ENCODE results near the gene TMA7B.

Gene TMA7B

DNA sequence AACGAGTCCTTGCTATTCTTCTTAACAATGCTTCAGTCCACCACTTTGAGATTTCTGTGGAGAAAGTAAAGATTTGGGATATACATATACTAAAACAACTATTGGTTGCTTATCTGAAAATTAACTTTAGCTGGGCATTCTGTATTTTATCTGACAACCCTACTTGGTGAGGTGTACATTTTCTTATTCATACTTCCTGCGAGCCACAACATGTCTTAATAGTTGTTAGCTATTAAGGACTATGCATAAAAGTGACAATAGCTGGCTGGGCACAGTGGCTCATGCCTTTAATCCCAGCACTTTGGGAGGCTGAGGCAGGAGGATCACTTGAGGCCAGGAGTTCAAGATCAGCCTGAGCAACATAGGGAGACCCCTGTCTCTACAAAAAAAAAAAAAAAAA lies 28.0 kb upstream of the TMA7B start:
- no peak for DNase-seq
- in situ Hi-C loops (cut with MboI; ENCODE audit: low pct_unique_long_range_greater_than_20kb, low sequenced_read_pairs), result no loop called here

- DNase-seq, result peak; percentile 66
- in situ Hi-C loops (cut with MboI; ENCODE audit: low pct_unique_long_range_greater_than_20kb, low sequenced_read_pairs), result no loop called here
Observed at GRCh38 chr22:39932918-39933649, 27.1 kb upstream of the TMA7B start.

GRCh38 chr22:39933741-39934140 lies 26.5 kb upstream of the TMA7B start:
- in situ Hi-C loops (cut with MboI; ENCODE audit: low pct_unique_long_range_greater_than_20kb, low sequenced_read_pairs), result no loop called here
- DNase-seq, result no peak

DNA sequence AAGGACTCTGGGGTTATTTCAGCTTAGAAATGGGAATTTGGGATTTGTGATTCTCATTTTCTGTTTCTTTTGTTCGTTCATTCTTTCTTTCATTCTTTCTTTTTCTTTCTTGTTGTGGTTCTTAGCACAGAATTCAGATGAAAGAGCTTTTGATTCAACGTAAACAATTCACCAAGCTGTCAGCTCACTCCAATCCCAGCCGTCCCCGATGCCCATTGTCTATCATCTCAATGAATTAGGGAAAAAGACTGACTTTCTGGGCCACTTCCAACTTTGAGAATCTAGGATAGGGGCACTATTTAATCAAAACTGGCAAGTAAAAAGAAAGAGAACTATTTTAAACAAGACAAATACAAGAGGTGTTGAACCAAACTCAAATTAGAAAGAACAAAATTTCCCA lies 25.1 kb upstream of the TMA7B start:
- in situ Hi-C loops (cut with MboI; ENCODE audit: low pct_unique_long_range_greater_than_20kb, low sequenced_read_pairs), result no loop called here
- no peak for DNase-seq

DNA sequence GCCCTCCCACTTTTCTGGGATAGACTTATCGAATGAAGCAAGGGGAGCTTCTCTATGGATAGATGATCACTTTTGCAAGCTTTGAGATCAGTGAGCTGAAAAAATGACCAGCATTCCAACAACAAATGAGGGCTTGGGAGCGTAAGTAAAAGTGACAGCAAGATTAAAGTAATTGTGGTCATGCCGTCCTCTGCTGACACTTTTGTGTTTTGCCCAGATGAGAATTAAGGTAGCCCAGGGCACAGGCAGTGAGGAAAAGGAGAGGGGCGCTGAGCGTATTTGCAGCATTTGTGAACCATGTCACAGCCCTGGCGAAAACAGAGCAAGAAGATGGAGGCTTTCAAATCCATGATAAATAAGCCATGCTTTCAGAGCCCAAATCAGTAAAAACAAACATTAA lies 24.6 kb upstream of the TMA7B start:
- no peak for DNase-seq
- in situ Hi-C loops (cut with MboI; ENCODE audit: low pct_unique_long_range_greater_than_20kb, low sequenced_read_pairs), result no loop called here

DNA sequence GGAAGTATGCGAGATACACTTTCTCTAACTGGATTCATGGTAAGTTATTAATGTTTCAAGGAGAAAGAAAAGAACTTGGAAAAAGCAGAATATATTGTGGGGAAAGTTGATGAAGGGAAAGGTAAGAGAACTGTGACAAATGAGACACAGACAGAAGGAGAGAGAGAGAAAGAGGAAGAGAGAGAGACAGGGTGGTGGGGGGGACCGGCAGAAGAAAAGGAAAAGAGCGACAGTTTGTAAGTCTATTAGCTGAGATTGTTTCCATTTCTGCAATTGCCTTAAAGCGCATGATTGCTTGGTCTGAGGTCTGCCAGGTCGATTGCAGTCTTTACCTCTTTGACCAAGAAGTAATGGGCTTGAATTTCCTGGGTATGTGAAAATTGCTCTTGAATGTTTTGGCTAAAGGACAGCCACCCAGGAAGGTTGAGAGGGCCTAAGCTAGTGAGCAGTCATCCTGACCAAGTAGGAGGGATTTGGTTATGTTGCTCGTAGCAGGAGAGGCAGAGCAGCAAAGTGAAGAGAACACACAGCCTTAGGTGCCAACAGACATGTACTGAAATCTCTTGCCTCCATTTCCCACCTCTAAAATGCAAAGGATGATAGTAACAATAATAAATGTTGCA lies 23.6 kb upstream of the TMA7B start:
- no peak for DNase-seq
- in situ Hi-C loops (cut with MboI; ENCODE audit: low pct_unique_long_range_greater_than_20kb, low sequenced_read_pairs), result no loop called here

DNA sequence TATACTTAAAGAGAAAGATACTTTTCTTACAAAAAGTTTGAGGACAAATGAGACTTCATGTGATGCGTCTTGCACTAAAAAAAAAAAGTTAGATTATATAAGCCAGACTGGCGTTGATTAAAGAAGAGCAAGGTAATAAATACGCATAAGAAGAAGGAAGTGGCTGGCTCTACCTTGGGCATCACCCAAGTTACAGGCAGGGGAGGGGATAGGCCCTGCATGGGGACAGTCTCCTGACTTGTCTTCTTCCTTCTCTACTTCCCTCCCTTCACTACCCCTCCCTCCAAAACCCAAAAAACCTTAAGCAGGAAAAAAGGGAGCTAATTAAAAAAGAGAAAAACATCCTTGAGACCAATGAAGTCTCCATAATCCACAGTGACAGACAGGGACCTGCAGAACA lies 22.3 kb upstream of the TMA7B start:
- DNase-seq, result no peak
- in situ Hi-C loops (cut with MboI; ENCODE audit: low pct_unique_long_range_greater_than_20kb, low sequenced_read_pairs), result no loop called here

GRCh38 chr22:39938509-39939111 lies 21.6 kb upstream of the TMA7B start:
- in situ Hi-C loops (cut with MboI; ENCODE audit: low pct_unique_long_range_greater_than_20kb, low sequenced_read_pairs), result no loop called here
- DNase-seq, result no peak

DNA sequence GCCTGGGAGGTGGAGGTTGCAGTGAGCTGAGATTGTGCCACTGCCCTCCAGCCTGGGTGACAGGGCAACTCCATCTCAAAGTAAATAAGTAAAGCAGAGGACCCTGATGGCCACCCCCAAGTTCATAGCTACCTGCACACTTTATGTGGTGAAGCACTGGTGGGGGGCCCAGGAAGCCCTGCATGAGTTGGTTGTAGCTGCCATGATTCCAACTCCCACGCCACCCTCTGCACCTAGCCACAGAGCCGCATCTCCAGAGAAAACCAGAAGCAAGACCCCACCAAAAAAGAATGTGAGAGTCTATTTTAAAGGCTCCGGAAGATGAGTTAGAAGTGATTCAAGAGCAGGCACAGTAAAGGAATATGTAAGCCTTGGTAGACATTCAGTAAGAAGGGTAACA lies 20.4 kb upstream of the TMA7B start:
- DNase-seq, result no peak
- in situ Hi-C loops (cut with MboI; ENCODE audit: low pct_unique_long_range_greater_than_20kb, low sequenced_read_pairs), result no loop called here

- in situ Hi-C loops (cut with MboI; ENCODE audit: low pct_unique_long_range_greater_than_20kb, low sequenced_read_pairs), result no loop called here
- DNase-seq, result no peak
Observed at GRCh38 chr22:39940757-39941305, 19.4 kb upstream of the TMA7B start.

GRCh38 chr22:39941601-39942000 lies 18.6 kb upstream of the TMA7B start:
- in situ Hi-C loops (cut with MboI; ENCODE audit: low pct_unique_long_range_greater_than_20kb, low sequenced_read_pairs), result no loop called here
- DNase-seq, result no peak

DNA sequence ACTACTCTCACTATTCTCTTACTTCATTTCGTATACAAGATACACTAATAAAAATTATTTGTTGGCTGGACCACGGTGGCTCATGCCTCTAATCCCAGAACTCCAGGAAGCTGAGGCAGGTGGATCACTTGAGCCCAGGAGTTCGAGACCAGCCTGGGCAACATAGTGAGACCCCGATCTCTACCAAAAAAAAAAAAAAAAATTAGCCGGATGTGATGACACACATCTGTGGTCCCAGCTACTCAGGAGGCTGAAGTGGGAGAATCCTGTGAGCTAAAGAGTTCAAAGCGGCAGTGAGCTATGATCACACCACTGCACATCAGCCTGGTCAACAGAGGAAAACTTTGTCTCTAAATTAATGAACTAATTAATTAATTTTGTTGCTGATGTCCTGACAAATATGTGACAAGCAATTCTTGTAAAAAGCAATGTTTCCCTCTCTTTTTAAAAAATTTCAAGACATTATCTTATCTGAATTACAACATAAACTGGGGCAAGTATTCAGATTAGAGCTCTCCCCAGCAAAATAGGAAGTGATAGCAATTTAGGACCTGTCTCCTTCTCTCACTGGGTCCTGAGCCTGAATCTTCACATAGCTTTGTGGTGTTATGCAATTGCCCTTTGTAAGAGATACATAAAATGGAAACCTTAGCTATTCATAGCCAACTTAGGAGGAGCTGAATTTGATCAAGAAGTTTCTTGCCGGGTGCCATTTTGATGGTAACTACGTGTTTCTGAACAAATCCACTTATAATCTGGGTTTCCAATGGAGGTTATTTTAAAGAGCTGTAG lies 17.6 kb upstream of the TMA7B start:
- in situ Hi-C loops (cut with MboI; ENCODE audit: low pct_unique_long_range_greater_than_20kb, low sequenced_read_pairs), result no loop called here
- no peak for DNase-seq

- DNase-seq, result no peak
- in situ Hi-C loops (cut with MboI; ENCODE audit: low pct_unique_long_range_greater_than_20kb, low sequenced_read_pairs), result no loop called here
Observed at GRCh38 chr22:39943337-39943736, 16.9 kb upstream of the TMA7B start.

DNA sequence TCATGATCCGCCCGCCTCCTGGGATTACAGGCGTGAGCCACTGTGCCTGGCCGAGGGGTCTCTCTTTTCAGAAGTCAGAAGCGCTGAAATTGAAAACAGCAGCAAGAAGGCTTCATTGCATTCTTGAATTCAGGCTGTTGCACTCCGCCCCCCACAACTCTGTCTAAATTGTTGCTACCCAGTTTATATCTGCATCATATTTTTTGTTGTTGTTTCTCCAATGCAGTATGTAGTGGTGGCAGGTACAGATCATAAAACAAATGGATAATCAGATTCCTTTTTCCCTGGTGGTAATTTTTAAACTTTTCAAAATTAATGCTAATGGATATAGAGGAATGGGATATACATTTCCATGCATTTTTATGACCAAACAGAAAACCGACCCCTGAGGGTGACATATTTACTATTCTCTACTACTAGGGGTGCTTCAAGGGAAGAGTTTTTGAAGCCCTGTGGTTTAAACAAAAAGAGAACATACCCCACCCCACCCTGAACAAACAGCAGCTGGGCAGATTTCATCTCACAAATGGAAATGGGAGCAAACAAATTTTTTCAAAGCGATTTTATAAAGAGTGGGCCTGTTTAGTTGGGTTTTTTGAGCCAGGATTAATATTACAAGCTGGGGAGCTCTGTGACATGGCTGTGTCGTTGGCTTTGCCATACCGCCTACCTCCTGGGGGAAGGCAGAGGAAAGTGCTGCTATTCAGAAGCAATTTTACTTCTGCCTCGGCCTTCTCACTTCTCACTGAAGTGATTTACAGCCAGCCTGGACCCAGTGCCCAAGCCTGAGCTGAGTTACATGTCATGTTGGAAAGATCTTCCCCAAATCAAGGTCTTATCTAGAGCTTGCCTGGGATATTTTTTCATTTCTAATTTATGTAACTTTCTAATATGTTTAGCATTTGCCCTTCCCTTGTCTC lies 16.0 kb upstream of the TMA7B start:
- in situ Hi-C loops (cut with MboI; ENCODE audit: low pct_unique_long_range_greater_than_20kb, low sequenced_read_pairs), result no loop called here
- no peak for DNase-seq

DNA sequence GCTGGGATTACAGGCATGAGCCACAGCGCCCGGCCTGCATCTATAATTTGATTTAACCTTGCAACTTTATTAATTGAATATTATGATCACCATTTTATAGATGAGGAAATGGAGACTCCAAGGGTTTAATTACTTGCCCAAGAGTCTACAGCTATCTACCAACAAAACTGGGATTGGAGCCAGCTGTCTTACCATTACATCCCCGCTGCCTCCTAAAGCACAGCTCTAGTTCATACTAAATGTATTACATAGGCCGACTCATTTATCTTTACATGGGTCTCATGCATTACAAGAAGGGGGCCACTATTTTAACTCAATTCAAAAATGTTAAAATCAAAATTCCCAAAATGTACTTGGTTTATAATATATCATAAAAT lies 14.1 kb upstream of the TMA7B start:
- no peak for DNase-seq
- in situ Hi-C loops (cut with MboI; ENCODE audit: low pct_unique_long_range_greater_than_20kb, low sequenced_read_pairs), result no loop called here

DNA sequence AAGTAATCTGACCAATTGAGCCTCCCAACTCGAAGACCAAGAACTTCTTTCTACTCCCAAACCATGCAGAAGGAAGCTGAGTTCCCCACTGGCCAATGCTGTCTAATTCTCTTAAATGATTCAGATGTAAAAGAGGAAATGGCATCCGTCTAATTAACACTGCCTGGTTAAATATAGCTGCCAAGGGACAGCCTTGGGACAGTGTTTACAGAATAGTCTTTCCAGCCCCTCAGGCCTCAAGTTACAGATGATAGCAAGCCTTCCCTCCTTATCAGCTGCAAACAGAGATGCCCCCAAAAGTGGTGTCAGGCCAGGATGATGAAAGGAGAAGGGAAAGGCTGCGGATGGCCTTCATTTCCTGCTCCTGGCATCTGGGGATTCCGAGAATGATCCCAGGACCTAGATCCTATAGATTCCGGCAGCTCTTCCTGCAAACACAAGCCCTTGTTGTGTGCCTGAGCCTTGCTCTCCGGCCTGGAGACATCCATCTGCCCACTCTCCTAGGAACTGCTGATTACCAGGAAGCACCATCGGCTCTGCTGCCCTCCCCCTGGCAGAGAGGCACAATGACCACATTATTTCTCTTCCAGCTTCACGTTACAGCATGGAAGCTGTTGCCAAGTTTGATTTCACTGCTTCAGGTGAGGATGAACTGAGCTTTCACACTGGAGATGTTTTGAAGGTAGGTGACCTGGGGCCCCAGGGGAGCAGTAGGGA lies 13.5 kb upstream of the TMA7B start:
- peak; percentile 31 for DNase-seq
- in situ Hi-C loops (cut with MboI; ENCODE audit: low pct_unique_long_range_greater_than_20kb, low sequenced_read_pairs), result no loop called here

- in situ Hi-C loops (cut with MboI; ENCODE audit: low pct_unique_long_range_greater_than_20kb, low sequenced_read_pairs), result no loop called here
- DNase-seq, result no peak
Observed at GRCh38 chr22:39947220-39948216, 12.7 kb upstream of the TMA7B start.
